CD1c-positive myeloid dendritic cell (primary cell): ENCODE data around the gene NIT1.

Source experiments
- DNase-seq: peaks from one replicate; pipeline ENCODE4 v3.0.0-alpha.2; 2016; ENCODE audit errors: extremely low spot score

The NIT1 gene, protein sequence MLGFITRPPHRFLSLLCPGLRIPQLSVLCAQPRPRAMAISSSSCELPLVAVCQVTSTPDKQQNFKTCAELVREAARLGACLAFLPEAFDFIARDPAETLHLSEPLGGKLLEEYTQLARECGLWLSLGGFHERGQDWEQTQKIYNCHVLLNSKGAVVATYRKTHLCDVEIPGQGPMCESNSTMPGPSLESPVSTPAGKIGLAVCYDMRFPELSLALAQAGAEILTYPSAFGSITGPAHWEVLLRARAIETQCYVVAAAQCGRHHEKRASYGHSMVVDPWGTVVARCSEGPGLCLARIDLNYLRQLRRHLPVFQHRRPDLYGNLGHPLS

DNA sequence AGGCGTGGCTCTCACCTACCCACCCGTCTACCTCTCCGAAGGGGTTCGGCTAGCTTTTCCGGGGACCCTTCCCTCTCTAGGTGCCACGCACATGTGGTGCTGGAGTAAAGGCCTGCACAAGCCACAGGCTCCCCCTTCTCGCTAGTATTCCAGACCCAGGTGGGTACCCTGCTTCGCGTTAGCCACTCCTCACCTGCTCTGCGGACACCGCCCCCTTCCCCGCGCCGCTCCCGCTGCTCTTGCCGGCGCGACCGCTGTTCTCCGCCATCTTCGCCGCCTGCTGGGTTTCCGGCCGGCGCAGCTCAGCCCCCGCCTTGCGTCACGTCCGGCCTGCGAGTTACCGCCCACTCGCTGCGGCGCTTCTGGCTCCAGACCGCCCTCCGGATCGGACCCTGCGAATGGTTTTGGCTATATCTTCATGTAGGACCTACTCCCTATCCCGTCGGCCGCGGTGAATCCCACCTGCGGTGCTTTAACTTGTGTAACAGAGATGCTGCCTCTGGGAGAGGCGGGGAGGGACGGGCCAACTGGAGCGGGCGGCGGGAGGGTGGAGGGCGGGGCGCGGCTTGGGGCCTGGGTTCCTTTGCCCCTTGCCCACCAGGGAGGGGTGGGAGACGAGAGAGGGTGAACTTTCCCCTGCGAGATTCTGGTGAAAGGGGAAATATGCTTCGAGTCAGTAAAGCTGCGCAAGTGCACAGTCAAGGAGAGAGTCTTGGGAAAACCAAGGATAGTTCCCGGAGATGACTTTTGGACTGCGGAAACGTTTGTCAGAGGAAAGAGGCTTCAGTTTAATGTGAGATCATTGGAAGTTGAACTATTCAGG is at the start of gene NIT1, which contains the start of gene PFDN2:
Gene NIT1 (plus strand): TSS at position 347 of the 823 bp plus-strand sequence. CDS start 72 bp downstream, at position 419.
Gene PFDN2 (minus strand): TSS at position 279 of the 823 bp plus-strand sequence. CDS start 11 bp downstream, at position 268.
- peak; percentile 93 for DNase-seq

- peak; percentile 88 for DNase-seq
Measured at GRCh38 chr1:161068306-161069234, 49.3 kb upstream of the NIT1 start.

DNA sequence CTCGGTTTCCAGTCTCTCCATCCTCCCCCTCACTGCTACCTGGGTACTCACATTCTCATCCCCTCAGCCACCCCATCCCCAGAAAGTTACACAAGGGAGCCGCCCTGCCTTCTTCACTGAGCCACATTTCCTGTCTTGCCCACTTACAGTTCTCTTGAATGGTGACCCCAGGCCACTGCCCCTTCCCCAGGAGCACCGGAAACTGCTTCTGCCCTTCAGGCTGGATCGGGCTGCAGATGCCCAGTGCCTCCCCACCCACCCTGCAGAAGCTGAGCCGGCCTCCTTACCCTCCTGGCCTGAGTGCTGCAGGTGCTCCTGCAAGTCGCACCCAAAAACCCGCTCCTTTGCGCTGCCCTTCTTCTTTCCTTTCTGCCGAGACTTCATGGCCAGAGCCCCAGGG is 48.7 kb upstream of the NIT1 start:
- no peak for DNase-seq

GRCh38 chr1:161069731-161070270 is 48.1 kb upstream of the NIT1 start, which contains the start of gene ARHGAP30:
ARHGAP30 (minus strand) TSS chr1:161069891; CDS start chr1:161069624, 267 bp downstream.
- peak; percentile 86 for DNase-seq

DNA sequence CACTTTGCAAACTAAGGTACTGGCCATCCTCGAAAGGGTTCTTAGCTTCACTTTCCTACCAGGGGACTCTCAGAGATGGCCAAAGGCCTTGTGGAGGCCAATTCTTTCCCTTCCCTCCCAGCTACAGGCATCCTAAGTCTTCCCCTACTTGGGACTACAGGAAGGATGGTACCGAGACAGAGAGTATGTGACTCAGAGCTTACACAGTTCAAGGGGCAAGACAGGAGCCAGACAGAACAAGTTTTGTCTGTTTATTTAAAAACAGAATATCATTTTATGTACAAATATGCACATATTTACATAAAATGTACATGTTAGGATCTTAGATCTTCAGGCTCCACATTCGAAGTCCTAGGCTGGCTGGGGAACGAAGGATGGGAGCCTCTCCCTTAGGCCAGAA is 47.1 kb upstream of the NIT1 start:
- DNase-seq = no peak

DNA sequence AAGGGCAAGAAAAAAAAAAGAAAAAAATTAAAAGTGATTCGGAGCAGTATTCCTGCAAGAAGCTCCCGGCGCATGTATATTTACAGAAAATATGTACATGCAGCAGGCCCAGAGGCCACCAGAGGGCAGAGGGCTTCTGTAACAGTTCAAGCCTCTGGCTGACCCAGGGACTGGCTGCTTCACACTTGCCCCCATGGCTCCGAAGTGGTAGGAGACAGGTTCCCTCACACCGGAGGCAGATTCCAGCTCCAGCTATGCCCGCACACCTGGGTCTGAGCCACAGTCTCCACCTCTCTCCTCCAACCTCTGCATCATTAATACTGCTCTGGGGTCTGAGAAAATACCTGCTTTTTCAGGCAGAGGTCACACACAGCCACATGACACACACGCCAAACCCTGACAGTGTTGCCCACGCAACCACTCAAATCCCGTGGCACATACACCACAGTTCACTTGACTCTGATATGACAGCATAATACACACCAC is 46.0 kb upstream of the NIT1 start:
- DNase-seq = peak; percentile 78

DNA sequence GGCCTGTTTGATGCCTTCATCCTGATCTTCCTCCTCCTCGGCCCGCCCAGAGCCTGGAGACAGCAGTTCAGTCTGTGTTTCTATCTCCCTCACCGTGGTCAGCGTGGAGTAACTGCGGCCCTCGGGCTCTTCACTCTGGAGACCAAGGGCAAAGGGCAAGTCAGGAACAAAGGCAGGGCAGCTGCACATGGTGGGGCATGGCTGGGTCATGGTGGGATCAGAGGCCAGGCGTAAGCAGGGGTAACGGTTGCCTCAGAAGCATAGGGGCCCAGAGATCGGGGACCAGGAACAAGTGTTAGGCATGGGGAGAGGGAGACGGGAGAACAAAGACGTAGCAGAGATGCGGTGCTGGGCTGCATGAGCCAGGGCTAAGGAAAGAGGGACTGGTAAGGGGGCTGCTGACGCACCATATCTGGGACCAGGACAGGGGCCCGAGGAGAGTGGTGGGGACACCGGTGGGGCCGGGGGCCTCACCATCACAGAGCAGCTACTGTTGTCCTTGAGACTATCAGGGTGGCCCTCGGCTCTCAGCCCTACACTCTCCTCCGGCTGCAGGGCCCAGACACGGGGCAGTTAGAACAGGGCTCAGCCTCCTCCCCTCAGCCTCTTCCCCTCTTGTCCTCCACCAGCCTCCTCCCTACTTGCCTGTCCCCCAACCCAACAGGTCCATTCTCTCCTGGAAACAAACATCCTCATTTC is 45.0 kb upstream of the NIT1 start:
- no peak for DNase-seq

DNA sequence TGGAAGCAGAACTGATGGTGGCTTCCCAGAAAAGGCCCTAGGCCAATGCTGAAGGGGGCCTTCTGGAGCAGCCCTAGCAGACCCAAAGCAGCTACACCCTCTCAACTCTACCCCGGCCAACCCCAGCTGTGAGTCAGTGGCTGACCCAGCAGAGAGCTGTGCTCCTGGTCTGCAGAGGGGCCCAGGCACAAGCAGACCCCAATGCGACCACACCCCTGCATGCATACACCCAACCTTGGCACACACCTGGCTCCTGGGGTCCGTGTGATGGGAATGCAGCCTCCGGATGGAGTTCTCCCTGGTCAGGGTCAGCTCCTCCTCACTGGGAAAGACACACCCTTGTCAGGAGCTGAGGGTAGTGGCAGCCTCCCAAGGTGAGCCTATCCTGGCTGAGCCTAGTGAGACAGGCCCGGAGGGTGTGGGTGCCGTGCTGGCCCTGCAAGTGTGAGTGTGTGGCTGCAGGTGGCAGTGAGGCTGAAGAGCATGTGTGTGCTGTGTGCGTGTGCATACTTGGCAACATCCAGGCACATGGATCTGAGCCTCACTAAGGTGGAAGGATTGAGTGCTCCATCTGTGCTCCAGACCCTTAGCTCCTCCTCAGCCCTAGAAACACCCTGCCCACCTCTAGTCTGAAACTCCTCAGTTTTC is 44.3 kb upstream of the NIT1 start:
- no peak for DNase-seq

GRCh38 chr1:161074676-161075368 is 43.1 kb upstream of the NIT1 start:
- no peak for DNase-seq

DNA sequence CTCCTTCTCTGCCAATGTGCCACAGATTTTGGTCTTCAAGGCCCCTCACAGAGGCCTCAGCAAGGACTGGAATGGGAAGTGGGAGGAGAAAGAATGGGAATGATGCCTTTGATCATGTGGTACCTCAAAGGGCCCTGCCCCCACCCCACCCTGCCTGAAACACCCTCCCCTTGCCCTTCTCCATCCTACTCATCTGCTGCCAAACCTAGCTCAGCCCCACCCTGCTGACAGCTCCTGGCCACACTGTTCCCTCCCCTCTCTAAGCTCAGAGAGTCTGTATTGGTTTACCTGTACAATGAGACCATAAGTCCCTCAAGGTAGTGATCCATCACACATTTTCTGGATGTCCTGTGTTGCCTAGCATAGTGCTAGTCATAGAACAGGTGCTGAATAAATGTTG is 41.5 kb upstream of the NIT1 start:
- DNase-seq = no peak

GRCh38 chr1:161077426-161077825 is 40.5 kb upstream of the NIT1 start:
- no peak for DNase-seq

GRCh38 chr1:161079436-161080110 is 38.3 kb upstream of the NIT1 start:
- DNase-seq = no peak

DNA sequence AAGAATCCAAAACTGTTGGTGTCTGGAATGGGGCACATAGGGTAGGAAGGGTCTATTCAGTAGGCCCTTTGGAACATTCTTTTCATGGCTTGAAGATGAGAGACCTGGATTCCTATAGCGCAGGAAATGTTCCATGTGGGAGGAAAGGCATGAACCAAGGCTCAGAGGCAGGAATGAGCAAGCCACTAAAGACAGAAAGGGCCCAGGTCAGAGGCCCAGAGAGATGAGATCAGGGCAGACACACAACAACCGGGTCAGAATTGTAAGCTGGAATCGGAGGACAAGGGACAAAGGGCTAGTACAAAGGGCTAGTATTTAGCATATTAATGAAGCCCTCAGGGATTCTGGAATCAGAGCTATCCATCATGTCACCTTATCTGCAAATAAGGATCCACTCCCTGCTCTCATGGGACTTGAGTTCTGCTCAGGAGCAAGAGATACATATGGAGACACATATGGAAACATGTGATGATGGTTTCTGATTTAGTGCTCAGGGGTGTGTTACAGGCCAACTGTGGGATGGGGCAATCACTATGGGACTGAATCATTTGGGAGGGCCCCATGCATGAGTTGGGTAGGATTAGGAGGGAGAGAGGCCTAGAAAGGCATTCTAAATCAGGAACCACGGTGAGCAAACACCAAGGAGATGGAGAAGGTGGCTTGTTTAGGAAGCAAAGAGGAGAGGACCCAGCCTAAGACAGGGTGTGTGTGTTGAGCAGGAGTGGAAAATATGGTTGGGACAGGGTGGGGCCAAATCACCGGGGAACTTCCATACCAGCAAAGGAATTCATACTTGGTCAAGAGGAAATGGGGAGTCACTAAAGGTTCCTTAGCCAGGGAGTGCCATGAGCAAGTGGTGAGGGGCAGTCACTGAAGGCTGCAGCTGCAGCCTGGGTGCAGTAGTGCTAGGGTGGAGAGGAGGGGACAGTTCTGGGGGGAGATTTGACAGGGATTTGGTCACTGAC is 37.2 kb upstream of the NIT1 start:
- DNase-seq = no peak

DNA sequence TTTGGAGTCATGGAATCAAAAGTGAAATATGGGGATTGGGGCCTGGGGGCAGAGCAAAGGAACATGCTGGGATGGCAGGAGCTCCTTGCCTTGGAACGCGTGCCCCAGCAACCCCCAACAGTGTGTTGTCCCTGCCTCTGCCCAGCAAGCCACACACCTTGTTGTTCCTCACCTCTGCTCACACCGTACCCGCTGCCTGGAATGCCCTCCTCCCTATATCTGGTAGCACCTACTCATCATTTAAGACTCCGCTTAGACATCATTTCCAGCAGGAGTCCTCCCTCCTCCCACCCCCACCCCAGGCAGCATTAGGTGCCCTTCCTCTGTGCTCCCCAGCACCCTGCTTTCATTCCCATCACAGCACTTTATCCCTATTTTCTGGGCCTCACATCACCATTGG is 36.4 kb upstream of the NIT1 start:
- DNase-seq = no peak

- DNase-seq = no peak
Measured at GRCh38 chr1:161082483-161082882, 35.4 kb upstream of the NIT1 start.

GRCh38 chr1:161082996-161083747 is 34.7 kb upstream of the NIT1 start:
- DNase-seq = peak; percentile 91
